ENCODE measurements around the gene CLCF1.

Gene CLCF1

GRCh38 chr11:67374571-67375281 lies 1.3 kb upstream of the CLCF1 start:
- no peaks in the 10 kb centered on the region for H3K36me3 ChIP-seq (ENCODE audit: control insufficient read depth in 1 of 2, insufficient read depth in 2 of 2, low read length in 2 of 2)
- peak overlapping the region; percentile 66 for H3K27ac ChIP-seq (ENCODE audit: low read depth, low read length)
- no peaks in the 10 kb centered on the region for H3K27me3 ChIP-seq (ENCODE audit: control insufficient read depth in 1 of 2, insufficient read depth in 2 of 2, low read length in 2 of 2)
- H3K9ac ChIP-seq (ENCODE audit: low read depth in 1 of 2, low read length in 2 of 2) = peak overlapping the region in 1 of 2 donors; percentile 53
- peaks cover 25 to 32% of the 10 kb centered on the region in 2 donors for H3K4me1 ChIP-seq (ENCODE audit: control insufficient read depth in 1 of 2, insufficient read depth in 2 of 2, low read length in 2 of 2)
- H3K4me3 ChIP-seq (ENCODE audit: low read depth in 1 of 2, low read length in 2 of 2) = peak overlapping the region; percentile 50 to 63
- no peaks in the 10 kb centered on the region for H3K9me3 ChIP-seq (ENCODE audit: control insufficient read depth in 1 of 2, low read length in 2 of 2)

- Histone ChIP-seq H3K4me3 (ENCODE audit: low read depth in 1 of 2, low read length in 2 of 2) (peak overlapping the region; percentile 50 to 63), H3K27ac (ENCODE audit: low read depth, low read length) (peak overlapping the region; percentile 80), H3K9me3 (ENCODE audit: control insufficient read depth in 1 of 2, low read length in 2 of 2) (no peaks in the 10 kb centered on the region), H3K36me3 (ENCODE audit: control insufficient read depth in 1 of 2, insufficient read depth in 2 of 2, low read length in 2 of 2) (no peaks in the 10 kb centered on the region), H3K4me1 (ENCODE audit: control insufficient read depth in 1 of 2, insufficient read depth in 2 of 2, low read length in 2 of 2) (peaks cover 25 to 32% of the 10 kb centered on the region in 2 donors), H3K27me3 (ENCODE audit: control insufficient read depth in 1 of 2, insufficient read depth in 2 of 2, low read length in 2 of 2) (no peaks in the 10 kb centered on the region), H3K9ac (ENCODE audit: low read depth in 1 of 2, low read length in 2 of 2) (peak overlapping the region; percentile 28 to 53)
Observed at GRCh38 chr11:67373648-67374570, 511 bp upstream of the CLCF1 start.

- no peaks in the 10 kb centered on the region for H3K9me3 ChIP-seq (ENCODE audit: control insufficient read depth in 1 of 2, low read length in 2 of 2)
- no peaks in the 10 kb centered on the region for H3K36me3 ChIP-seq (ENCODE audit: control insufficient read depth in 1 of 2, insufficient read depth in 2 of 2, low read length in 2 of 2)
- H3K4me1 ChIP-seq (ENCODE audit: control insufficient read depth in 1 of 2, insufficient read depth in 2 of 2, low read length in 2 of 2) = peaks cover 26 to 32% of the 10 kb centered on the region in 2 donors
- H3K9ac ChIP-seq (ENCODE audit: low read depth in 1 of 2, low read length in 2 of 2) = peak overlapping the region; percentile 43 to 53
- H3K4me3 ChIP-seq (ENCODE audit: low read depth in 1 of 2, low read length in 2 of 2) = peak overlapping the region; percentile 40 to 63
- peak overlapping the region; percentile 80 for H3K27ac ChIP-seq (ENCODE audit: low read depth, low read length)
- no peaks in the 10 kb centered on the region for H3K27me3 ChIP-seq (ENCODE audit: control insufficient read depth in 1 of 2, insufficient read depth in 2 of 2, low read length in 2 of 2)
Observed at GRCh38 chr11:67372321-67372992, 941 bp downstream of the CLCF1 start.

- Histone ChIP-seq H3K9me3 (ENCODE audit: control insufficient read depth in 1 of 2, low read length in 2 of 2) (no peaks in the 10 kb centered on the region), H3K36me3 (ENCODE audit: control insufficient read depth in 1 of 2, insufficient read depth in 2 of 2, low read length in 2 of 2) (no peaks in the 10 kb centered on the region), H3K27ac (ENCODE audit: low read depth, low read length) (peak overlapping the region; percentile 50), H3K4me1 (ENCODE audit: control insufficient read depth in 1 of 2, insufficient read depth in 2 of 2, low read length in 2 of 2) (peaks cover 31 to 36% of the 10 kb centered on the region in 2 donors), H3K27me3 (ENCODE audit: control insufficient read depth in 1 of 2, insufficient read depth in 2 of 2, low read length in 2 of 2) (no peaks in the 10 kb centered on the region), H3K9ac (ENCODE audit: low read depth in 1 of 2, low read length in 2 of 2) (peak overlapping the region; percentile 10 to 43), H3K4me3 (ENCODE audit: low read depth in 1 of 2, low read length in 2 of 2) (peak overlapping the region; percentile 40 to 58)
Observed at GRCh38 chr11:67371911-67372320, 1.5 kb downstream of the CLCF1 start.

- no peak overlapping the region for H3K27ac ChIP-seq (ENCODE audit: low read depth, low read length)
Observed at GRCh38 chr11:67371189-67371910, 2.0 kb downstream of the CLCF1 start.

GRCh38 chr11:67370351-67371076 lies 2.9 kb downstream of the CLCF1 start:
- Histone ChIP-seq H3K27ac (ENCODE audit: low read depth, low read length) (no peak overlapping the region), H3K36me3 (ENCODE audit: control insufficient read depth in 1 of 2, insufficient read depth in 2 of 2, low read length in 2 of 2) (no peaks in the 10 kb centered on the region), H3K4me1 (ENCODE audit: control insufficient read depth in 1 of 2, insufficient read depth in 2 of 2, low read length in 2 of 2) (peaks cover 33 to 44% of the 10 kb centered on the region in 2 donors), H3K9me3 (ENCODE audit: control insufficient read depth in 1 of 2, low read length in 2 of 2) (no peaks in the 10 kb centered on the region), H3K4me3 (ENCODE audit: low read depth in 1 of 2, low read length in 2 of 2) (no peak overlapping the region), H3K27me3 (ENCODE audit: control insufficient read depth in 1 of 2, insufficient read depth in 2 of 2, low read length in 2 of 2) (no peaks in the 10 kb centered on the region), H3K9ac (ENCODE audit: low read depth in 1 of 2, low read length in 2 of 2) (no peak overlapping the region)

More at GRCh38 chr11:67371189-67371910, 2.0 kb downstream of the CLCF1 start:
- Histone ChIP-seq H3K4me3 (ENCODE audit: low read depth in 1 of 2, low read length in 2 of 2) (peak overlapping the region; percentile 40 to 58), H3K9me3 (ENCODE audit: control insufficient read depth in 1 of 2, low read length in 2 of 2) (no peaks in the 10 kb centered on the region), H3K4me1 (ENCODE audit: control insufficient read depth in 1 of 2, insufficient read depth in 2 of 2, low read length in 2 of 2) (peaks cover 33 to 42% of the 10 kb centered on the region in 2 donors), H3K27me3 (ENCODE audit: control insufficient read depth in 1 of 2, insufficient read depth in 2 of 2, low read length in 2 of 2) (no peaks in the 10 kb centered on the region), H3K36me3 (ENCODE audit: control insufficient read depth in 1 of 2, insufficient read depth in 2 of 2, low read length in 2 of 2) (no peaks in the 10 kb centered on the region), H3K9ac (ENCODE audit: low read depth in 1 of 2, low read length in 2 of 2) (peak overlapping the region in 1 of 2 donors; percentile 43)

GRCh38 chr11:67369801-67370284 lies 3.6 kb downstream of the CLCF1 start:
- Histone ChIP-seq H3K27me3 (ENCODE audit: control insufficient read depth in 1 of 2, insufficient read depth in 2 of 2, low read length in 2 of 2) (no peaks in the 10 kb centered on the region), H3K9me3 (ENCODE audit: control insufficient read depth in 1 of 2, low read length in 2 of 2) (no peaks in the 10 kb centered on the region), H3K4me1 (ENCODE audit: control insufficient read depth in 1 of 2, insufficient read depth in 2 of 2, low read length in 2 of 2) (peaks cover 33 to 44% of the 10 kb centered on the region in 2 donors)

GRCh38 chr11:67369275-67369674 lies 4.1 kb downstream of the CLCF1 start:
- Histone ChIP-seq H3K9ac (ENCODE audit: low read depth in 1 of 2, low read length in 2 of 2) (no peak overlapping the region), H3K27me3 (ENCODE audit: control insufficient read depth in 1 of 2, insufficient read depth in 2 of 2, low read length in 2 of 2) (no peaks in the 10 kb centered on the region), H3K36me3 (ENCODE audit: control insufficient read depth in 1 of 2, insufficient read depth in 2 of 2, low read length in 2 of 2) (no peaks in the 10 kb centered on the region), H3K4me3 (ENCODE audit: low read depth in 1 of 2, low read length in 2 of 2) (no peak overlapping the region), H3K27ac (ENCODE audit: low read depth, low read length) (peak overlapping the region; percentile 32), H3K9me3 (ENCODE audit: control insufficient read depth in 1 of 2, low read length in 2 of 2) (no peaks in the 10 kb centered on the region), H3K4me1 (ENCODE audit: control insufficient read depth in 1 of 2, insufficient read depth in 2 of 2, low read length in 2 of 2) (peaks cover 27 to 39% of the 10 kb centered on the region in 2 donors)

More at GRCh38 chr11:67369801-67370284, 3.6 kb downstream of the CLCF1 start:
- H3K4me3 ChIP-seq (ENCODE audit: low read depth in 1 of 2, low read length in 2 of 2) = no peak overlapping the region
- H3K9ac ChIP-seq (ENCODE audit: low read depth in 1 of 2, low read length in 2 of 2) = no peak overlapping the region
- H3K27ac ChIP-seq (ENCODE audit: low read depth, low read length) = peak overlapping the region; percentile 32
- H3K36me3 ChIP-seq (ENCODE audit: control insufficient read depth in 1 of 2, insufficient read depth in 2 of 2, low read length in 2 of 2) = no peaks in the 10 kb centered on the region

- Histone ChIP-seq H3K9me3 (ENCODE audit: control insufficient read depth in 1 of 2, low read length in 2 of 2) (no peaks in the 10 kb centered on the region), H3K4me3 (ENCODE audit: low read depth in 1 of 2, low read length in 2 of 2) (no peak overlapping the region), H3K27ac (ENCODE audit: low read depth, low read length) (no peak overlapping the region), H3K9ac (ENCODE audit: low read depth in 1 of 2, low read length in 2 of 2) (no peak overlapping the region), H3K27me3 (ENCODE audit: control insufficient read depth in 1 of 2, insufficient read depth in 2 of 2, low read length in 2 of 2) (no peaks in the 10 kb centered on the region), H3K4me1 (ENCODE audit: control insufficient read depth in 1 of 2, insufficient read depth in 2 of 2, low read length in 2 of 2) (peaks cover 21 to 33% of the 10 kb centered on the region in 2 donors), H3K36me3 (ENCODE audit: control insufficient read depth in 1 of 2, insufficient read depth in 2 of 2, low read length in 2 of 2) (no peaks in the 10 kb centered on the region)
Observed at GRCh38 chr11:67368621-67369020, 4.8 kb downstream of the CLCF1 start.
